ENCODE measurements around the gene PKIG. TPM values are rescaled to one million over a fixed set of nuclear protein-coding genes. Genes with fewer than 3 reads are reported as not detected.

The PKIG gene
- total RNA-seq, 2 donors from 2014 or later, result 24.4 to 46.1 TPM

DNA sequence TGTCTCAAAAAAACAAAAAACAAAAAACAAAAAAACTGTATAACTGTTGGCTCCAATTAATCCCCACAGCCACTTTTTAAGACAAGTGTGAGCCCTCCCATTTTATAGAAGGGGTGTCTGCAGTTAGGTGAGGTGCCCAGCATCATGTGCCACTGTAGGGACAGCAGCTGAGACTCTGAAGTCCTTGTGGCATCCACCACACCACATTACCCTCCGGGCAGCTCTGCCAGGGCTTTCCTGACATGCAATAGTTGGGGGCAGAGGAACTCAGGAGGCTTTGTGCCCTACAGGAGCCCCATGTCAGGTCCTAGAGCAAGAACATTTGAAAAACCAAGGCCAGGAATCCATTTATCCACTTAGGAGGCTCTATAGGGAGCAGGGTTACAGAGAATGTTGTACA is 17.3 kb downstream of the PKIG start:
- H3K4me3 ChIP-seq, result no peak overlapping the region
- peaks cover 5% of the 10 kb centered on the region for H3K4me1 ChIP-seq
- H3K36me3 ChIP-seq, result no peaks in the 10 kb centered on the region
- H3K9me3 ChIP-seq, result no peaks in the 10 kb centered on the region
- TF ChIP-seq, protein P1, sequence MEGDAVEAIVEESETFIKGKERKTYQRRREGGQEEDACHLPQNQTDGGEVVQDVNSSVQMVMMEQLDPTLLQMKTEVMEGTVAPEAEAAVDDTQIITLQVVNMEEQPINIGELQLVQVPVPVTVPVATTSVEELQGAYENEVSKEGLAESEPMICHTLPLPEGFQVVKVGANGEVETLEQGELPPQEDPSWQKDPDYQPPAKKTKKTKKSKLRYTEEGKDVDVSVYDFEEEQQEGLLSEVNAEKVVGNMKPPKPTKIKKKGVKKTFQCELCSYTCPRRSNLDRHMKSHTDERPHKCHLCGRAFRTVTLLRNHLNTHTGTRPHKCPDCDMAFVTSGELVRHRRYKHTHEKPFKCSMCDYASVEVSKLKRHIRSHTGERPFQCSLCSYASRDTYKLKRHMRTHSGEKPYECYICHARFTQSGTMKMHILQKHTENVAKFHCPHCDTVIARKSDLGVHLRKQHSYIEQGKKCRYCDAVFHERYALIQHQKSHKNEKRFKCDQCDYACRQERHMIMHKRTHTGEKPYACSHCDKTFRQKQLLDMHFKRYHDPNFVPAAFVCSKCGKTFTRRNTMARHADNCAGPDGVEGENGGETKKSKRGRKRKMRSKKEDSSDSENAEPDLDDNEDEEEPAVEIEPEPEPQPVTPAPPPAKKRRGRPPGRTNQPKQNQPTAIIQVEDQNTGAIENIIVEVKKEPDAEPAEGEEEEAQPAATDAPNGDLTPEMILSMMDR (IDR thresholded peaks at IDR 0.05), result no peak
- intact Hi-C loops (cut with DNase I), result loop anchor here (5.0 kb wide), 1 partner anchor 57 kb away; no protein-coding TSS in a partner anchor
- H3K27ac ChIP-seq, result no peak overlapping the region
- H3K9ac ChIP-seq (ENCODE audit: low read depth in 2 of 2, low read length in 2 of 2), result peak overlapping the region in 1 of 2 donors; percentile 35
- no peaks in the 10 kb centered on the region for H3K27me3 ChIP-seq
- no peak for DNase-seq

DNA sequence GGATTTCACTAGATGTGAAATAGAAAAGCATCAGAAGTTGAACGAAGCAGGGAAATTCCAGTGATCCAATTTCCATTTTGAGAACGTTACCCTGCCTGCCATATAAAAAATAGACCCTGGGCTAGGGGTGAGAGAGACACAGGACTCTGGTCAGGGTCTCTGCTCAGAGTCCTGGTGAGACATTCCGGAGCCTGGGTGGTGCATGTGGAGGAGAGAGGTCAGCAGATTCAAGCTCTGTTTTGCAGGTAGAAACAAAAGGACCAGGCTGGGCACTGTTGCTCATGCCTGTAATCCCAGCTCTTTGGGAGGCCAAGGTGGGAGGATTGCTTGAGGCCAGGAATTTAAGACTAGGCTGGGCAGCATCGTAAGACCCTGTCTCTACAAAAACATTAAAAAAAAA is 17.9 kb downstream of the PKIG start:
- H3K9ac ChIP-seq (ENCODE audit: low read depth in 2 of 2, low read length in 2 of 2), result no peak overlapping the region
- intact Hi-C loops (cut with DNase I), result loop anchor here (5.0 kb wide), 1 partner anchor 58 kb away; no protein-coding TSS in a partner anchor
- peaks cover 5% of the 10 kb centered on the region for H3K4me1 ChIP-seq
- no peak for DNase-seq
- no peak overlapping the region for H3K27ac ChIP-seq
- no peaks in the 10 kb centered on the region for H3K9me3 ChIP-seq
- H3K4me3 ChIP-seq, result no peak overlapping the region
- H3K36me3 ChIP-seq, result no peaks in the 10 kb centered on the region
- H3K27me3 ChIP-seq, result no peaks in the 10 kb centered on the region
- TF ChIP-seq, protein P1 (IDR thresholded peaks at IDR 0.05), result no peak

DNA sequence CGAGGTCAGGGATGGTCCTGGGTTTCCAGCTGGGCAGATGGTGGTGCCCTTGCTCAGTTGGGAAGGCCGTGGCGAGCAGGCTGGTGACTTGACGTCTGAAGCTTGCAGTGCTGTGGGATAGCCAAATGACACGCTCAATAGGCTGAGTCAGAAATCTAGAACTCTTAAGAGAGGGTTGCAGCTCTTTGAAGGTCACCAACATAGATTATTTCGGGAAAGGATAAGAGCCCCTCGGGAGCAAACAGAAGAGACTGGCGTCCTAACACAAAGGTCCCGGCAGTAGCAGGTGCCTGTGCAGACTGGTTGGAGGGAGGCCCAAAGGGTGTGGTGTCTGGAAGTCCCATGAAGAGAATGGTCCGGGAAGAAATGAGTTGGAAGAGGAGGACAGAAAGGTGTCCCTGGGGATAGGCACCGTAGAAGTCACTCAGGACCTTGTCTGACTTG is 18.4 kb downstream of the PKIG start:
- H3K4me3 ChIP-seq, result no peak overlapping the region
- TF ChIP-seq, protein P1 (IDR thresholded peaks at IDR 0.05), result no peak
- intact Hi-C loops (cut with DNase I), result loop anchor here (5.0 kb wide), 1 partner anchor 58 kb away; no protein-coding TSS in a partner anchor
- H3K36me3 ChIP-seq, result no peaks in the 10 kb centered on the region
- no peaks in the 10 kb centered on the region for H3K27me3 ChIP-seq
- peak overlapping the region in 1 of 2 donors; percentile 32 for H3K9ac ChIP-seq (ENCODE audit: low read depth in 2 of 2, low read length in 2 of 2)
- H3K9me3 ChIP-seq, result no peaks in the 10 kb centered on the region
- peak overlapping the region; percentile 48 for H3K27ac ChIP-seq
- H3K4me1 ChIP-seq, result peaks cover 5% of the 10 kb centered on the region
- no peak for DNase-seq

DNA sequence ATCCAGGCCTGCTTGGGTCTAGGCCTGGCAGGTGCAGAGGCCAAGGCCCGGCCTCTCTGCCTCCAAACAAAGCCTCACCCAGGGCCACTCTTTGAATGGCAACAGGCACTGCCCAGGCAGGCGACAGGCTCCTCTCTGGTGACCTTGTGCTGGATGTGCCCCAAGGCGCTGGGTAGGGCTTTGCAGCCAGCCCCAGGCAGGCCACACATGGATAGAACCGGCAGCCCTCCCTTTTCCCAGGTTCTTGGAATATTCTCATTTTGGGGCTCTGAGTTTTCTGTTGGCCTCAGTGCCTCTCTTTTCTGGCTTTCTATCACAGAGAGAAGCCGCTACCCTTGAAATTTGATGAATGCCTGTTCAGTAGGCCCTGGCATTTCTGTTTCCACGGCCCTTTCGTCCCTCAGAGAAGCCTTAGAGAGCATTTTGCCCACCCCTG is 18.9 kb downstream of the PKIG start:
- H3K9ac ChIP-seq (ENCODE audit: low read depth in 2 of 2, low read length in 2 of 2), result peak overlapping the region in 1 of 2 donors; percentile 32
- peaks cover 5% of the 10 kb centered on the region for H3K4me1 ChIP-seq
- DNase-seq, result no peak
- no peak overlapping the region for H3K4me3 ChIP-seq
- peak overlapping the region; percentile 48 for H3K27ac ChIP-seq
- TF ChIP-seq, protein P1 (IDR thresholded peaks at IDR 0.05), result no peak
- no peaks in the 10 kb centered on the region for H3K27me3 ChIP-seq
- intact Hi-C loops (cut with DNase I), result loop anchor here (5.0 kb wide), 1 partner anchor 59 kb away; no protein-coding TSS in a partner anchor
- H3K9me3 ChIP-seq, result no peaks in the 10 kb centered on the region
- no peaks in the 10 kb centered on the region for H3K36me3 ChIP-seq

DNA sequence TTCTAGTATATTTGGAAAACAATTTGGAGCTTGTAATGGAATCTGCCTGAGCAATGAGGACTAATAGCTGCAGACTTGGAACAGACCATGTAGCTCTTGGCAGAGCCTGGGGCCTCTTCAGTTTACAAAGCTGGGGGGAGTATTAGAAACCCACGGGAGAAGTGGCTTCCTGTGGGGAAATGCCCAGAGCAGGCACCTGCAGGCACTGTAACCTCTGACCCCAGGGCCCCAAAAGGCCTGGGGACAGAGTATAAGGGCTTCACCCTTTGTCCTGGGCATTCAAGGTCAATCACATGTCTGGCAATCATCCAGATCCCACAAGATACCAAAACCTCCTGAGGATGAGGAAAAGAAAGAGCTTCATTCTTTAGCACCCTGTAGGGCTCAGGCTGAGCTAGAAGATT is 19.4 kb downstream of the PKIG start:
- no peaks in the 10 kb centered on the region for H3K9me3 ChIP-seq
- H3K27ac ChIP-seq, result peak overlapping the region; percentile 37
- H3K4me1 ChIP-seq, result peaks cover 5% of the 10 kb centered on the region
- H3K36me3 ChIP-seq, result no peaks in the 10 kb centered on the region
- H3K4me3 ChIP-seq, result no peak overlapping the region
- H3K27me3 ChIP-seq, result no peaks in the 10 kb centered on the region
- TF ChIP-seq, protein P1 (IDR thresholded peaks at IDR 0.05), result no peak
- DNase-seq, result no peak
- H3K9ac ChIP-seq (ENCODE audit: low read depth in 2 of 2, low read length in 2 of 2), result no peak overlapping the region
- intact Hi-C loops (cut with DNase I), result loop anchor here (5.0 kb wide), 1 partner anchor 60 kb away; no protein-coding TSS in a partner anchor

Measured in colonic mucosa (tissue), 4 donors.